Hepatocyte (in vitro differentiated cells): ENCODE data around the gene ZNF581. TPM values are rescaled to one million over a fixed set of nuclear protein-coding genes. Genes with fewer than 3 reads are reported as not detected.

Source experiments
- DNase-seq: peaks from one replicate; pipeline ENCODE4 v3.0.0-alpha.2; 2016; ENCODE audit warnings: low spot score
- H2AFZ ChIP-seq: fragments of 200-600 bp; sonication (generic); 2 replicates; pipeline ENCODE4 v1.6.0; 2016; ENCODE audit warnings: antibody characterized with exemption, mild to moderate bottlenecking
- H3K27ac ChIP-seq: fragments of 200-600 bp; sonication (generic); 2 replicates; pipeline ENCODE4 v1.5.1; 2016; ENCODE audit warnings: mild to moderate bottlenecking
- H3K27me3 ChIP-seq: fragments of 200-600 bp; sonication (generic); 2 replicates; pipeline ENCODE4 v1.6.1; 2016
- H3K36me3 ChIP-seq: fragments of 200-600 bp; sonication (generic); replicated peaks from 2 replicates; pipeline ENCODE4 v1.5.1; 2016; ENCODE audit warnings: low read depth; ENCODE audit not compliant: insufficient read depth
- H3K4me1 ChIP-seq: fragments of 200-600 bp; sonication (generic); 2 replicates; pipeline ENCODE4 v1.5.1; 2016; ENCODE audit warnings: mild to moderate bottlenecking, moderate library complexity; ENCODE audit not compliant: insufficient read depth
- H3K4me2 ChIP-seq: fragments of 200-600 bp; sonication (generic); 2 replicates; pipeline ENCODE4 v1.6.0; 2016
- H3K4me3 ChIP-seq: fragments of 200-600 bp; sonication (generic); 2 replicates; pipeline ENCODE4 v1.5.1; 2016; ENCODE audit warnings: mild to moderate bottlenecking
- H3K79me2 ChIP-seq: fragments of 200-600 bp; sonication (generic); 2 replicates; pipeline ENCODE4 v1.6.0; 2017; ENCODE audit warnings: mild to moderate bottlenecking
- H3K9me2 ChIP-seq: fragments of 200-600 bp; sonication (generic); replicated peaks from 2 replicates; pipeline ENCODE4 v1.6.0; 2017; ENCODE audit warnings: mild to moderate bottlenecking; ENCODE audit not compliant: insufficient read depth
- H3K9me3 ChIP-seq: fragments of 200-600 bp; sonication (generic); 2 replicates; pipeline ENCODE4 v1.5.1; 2016; ENCODE audit warnings: low read depth, mild to moderate bottlenecking
- H4K20me1 ChIP-seq: fragments of 200-600 bp; sonication (generic); 2 replicates; pipeline ENCODE4 v1.6.0; 2016; ENCODE audit warnings: mild to moderate bottlenecking; ENCODE audit not compliant: insufficient read depth, poor library complexity, severe bottlenecking
- EZH2 ChIP-seq: fragments of 200-600 bp; sonication (generic); IDR thresholded peaks from 2 replicates; pipeline ENCODE4 v1.6.1; 2016; ENCODE audit warnings: antibody characterized with exemption, mild to moderate bottlenecking, borderline replicate concordance
- EZH2phosphoT487 ChIP-seq: fragments of 200-600 bp; sonication (generic); IDR thresholded peaks from one replicate; pipeline ENCODE4 v1.6.1; 2018; ENCODE audit warnings: antibody characterized with exemption, mild to moderate bottlenecking, low read depth, moderate library complexity; ENCODE audit not compliant: unreplicated experiment, severe bottlenecking
- WGBS: methylation state at CpG from one replicate; pipeline ENCODE4 v1.1.6; 2016; ENCODE audit warnings: low lambda C conversion rate; ENCODE audit errors: missing lambda C conversion rate; 5-methylcytosine and 5-hydroxymethylcytosine counted together
- polyA plus RNA-seq: library from polyadenylated mRNA; unstranded; fragments of >200 nt; fragmentation: Nextera tagmentation; extraction: Ambion mirVana; gene quantifications from 2 replicates; pipeline ENCODE4 v1.2.1, GENCODE V29; 2016
- total RNA-seq: library from RNA; depleted of rRNA; stranded (reverse); fragments of >200 nt; gene quantifications from 2 replicates; pipeline ENCODE4 v1.2.3, GENCODE V29; 2014
- TF ChIP-seq, protein P1 (sequence below): fragments of 200-600 bp; sonication (generic); IDR thresholded peaks from 2 replicates; pipeline ENCODE4 v1.5.1; 2016; ENCODE audit warnings: antibody characterized with exemption, mild to moderate bottlenecking; ENCODE audit not compliant: poor library complexity

ZNF581 gene
- total and polyA plus RNA-seq, 2 experiments from 2014 or later, result 12.2 to 22.5 TPM

- peak overlapping the region; percentile 92 for H3K4me2 ChIP-seq
- no peak overlapping the region for H3K27ac ChIP-seq
- TF ChIP-seq, protein P1, sequence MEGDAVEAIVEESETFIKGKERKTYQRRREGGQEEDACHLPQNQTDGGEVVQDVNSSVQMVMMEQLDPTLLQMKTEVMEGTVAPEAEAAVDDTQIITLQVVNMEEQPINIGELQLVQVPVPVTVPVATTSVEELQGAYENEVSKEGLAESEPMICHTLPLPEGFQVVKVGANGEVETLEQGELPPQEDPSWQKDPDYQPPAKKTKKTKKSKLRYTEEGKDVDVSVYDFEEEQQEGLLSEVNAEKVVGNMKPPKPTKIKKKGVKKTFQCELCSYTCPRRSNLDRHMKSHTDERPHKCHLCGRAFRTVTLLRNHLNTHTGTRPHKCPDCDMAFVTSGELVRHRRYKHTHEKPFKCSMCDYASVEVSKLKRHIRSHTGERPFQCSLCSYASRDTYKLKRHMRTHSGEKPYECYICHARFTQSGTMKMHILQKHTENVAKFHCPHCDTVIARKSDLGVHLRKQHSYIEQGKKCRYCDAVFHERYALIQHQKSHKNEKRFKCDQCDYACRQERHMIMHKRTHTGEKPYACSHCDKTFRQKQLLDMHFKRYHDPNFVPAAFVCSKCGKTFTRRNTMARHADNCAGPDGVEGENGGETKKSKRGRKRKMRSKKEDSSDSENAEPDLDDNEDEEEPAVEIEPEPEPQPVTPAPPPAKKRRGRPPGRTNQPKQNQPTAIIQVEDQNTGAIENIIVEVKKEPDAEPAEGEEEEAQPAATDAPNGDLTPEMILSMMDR, result peak; percentile 43
- TF ChIP-seq EZH2phosphoT487 (no peak), EZH2 (no peak)
- H3K79me2 ChIP-seq, result peaks cover 72% of the 10 kb centered on the region
- H3K4me3 ChIP-seq, result no peak overlapping the region
- H3K36me3 ChIP-seq, result no peaks in the 10 kb centered on the region
- H3K27me3 ChIP-seq, result no peaks in the 10 kb centered on the region
- DNase-seq, result no peak
- H4K20me1 ChIP-seq, result no peaks in the 10 kb centered on the region
- no peak overlapping the region for H2AFZ ChIP-seq
- H3K9me3 ChIP-seq, result no peaks in the 10 kb centered on the region
- H3K4me1 ChIP-seq, result peaks cover 20% of the 10 kb centered on the region
- H3K9me2 ChIP-seq, result no peaks in the 10 kb centered on the region
- 94% methylated on average over 6 of the region's 6 CpGs for WGBS
These were observed 4.5 kb upstream of the ZNF581 start for GRCh38 chr19:55638864-55639359.

DNA sequence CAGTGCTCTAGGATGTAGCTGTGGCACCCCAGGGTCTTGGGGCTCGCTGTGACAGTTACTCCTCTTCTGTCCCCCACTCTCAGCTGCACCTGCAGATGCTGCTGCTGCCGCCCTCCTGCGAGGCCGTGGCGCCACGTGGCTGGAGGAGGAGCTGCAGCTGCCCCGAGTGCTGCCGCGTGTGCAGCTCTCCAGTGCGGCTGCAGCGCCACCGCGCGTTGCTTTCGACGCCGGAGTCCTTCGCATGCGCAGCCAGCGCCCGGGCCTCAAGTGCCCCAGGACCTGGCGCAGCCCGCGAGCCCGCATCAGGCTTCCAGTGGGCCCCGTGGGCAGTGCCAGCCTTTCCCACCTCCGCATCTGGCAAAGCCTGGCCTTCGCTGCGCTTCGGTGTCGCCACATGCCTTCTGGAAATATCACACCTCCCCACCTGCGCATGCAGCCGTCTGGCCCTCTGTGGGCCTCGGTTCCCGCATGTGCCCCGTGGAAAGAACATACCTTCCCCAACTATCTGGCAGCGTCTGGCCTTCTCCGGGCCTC is 3.3 kb upstream of the ZNF581 start:
- peak overlapping the region; percentile 98 for H3K27ac ChIP-seq
- no peak for DNase-seq
- WGBS, result 68% methylated on average over 37 of the region's 38 CpGs
- no peaks in the 10 kb centered on the region for H3K27me3 ChIP-seq
- no peak for TF ChIP-seq EZH2
- TF ChIP-seq, protein P1, result peak; percentile 14
- peak overlapping the region; percentile 92 for H3K4me2 ChIP-seq
- H3K36me3 ChIP-seq, result no peaks in the 10 kb centered on the region
- peaks cover 20% of the 10 kb centered on the region for H3K4me1 ChIP-seq
- H3K79me2 ChIP-seq, result peaks cover 79% of the 10 kb centered on the region
- peak overlapping the region; percentile 99 for H3K4me3 ChIP-seq
- H2AFZ ChIP-seq, result peak overlapping the region; percentile 73
- H3K9me3 ChIP-seq, result no peaks in the 10 kb centered on the region
- no peaks in the 10 kb centered on the region for H3K9me2 ChIP-seq
- no peaks in the 10 kb centered on the region for H4K20me1 ChIP-seq

- peak within 1 kb of the TSS; percentile 92 for H3K4me2 ChIP-seq
- WGBS, result 1% methylated on average over 26 of the region's 89 CpGs
- H3K4me3 ChIP-seq, result peak within 1 kb of the TSS; percentile 99
- peak within 1 kb of the TSS; percentile 73 for H2AFZ ChIP-seq
- no peaks in the 10 kb centered on the region for H3K9me2 ChIP-seq
- H3K9me3 ChIP-seq, result no peaks in the 10 kb centered on the region
- peak within 1 kb of the TSS; percentile 98 for H3K27ac ChIP-seq
- no peaks in the 10 kb centered on the region for H4K20me1 ChIP-seq
- no peaks in the 10 kb centered on the region for H3K36me3 ChIP-seq
- H3K4me1 ChIP-seq, result peaks cover 17% of the 10 kb centered on the region
- TF ChIP-seq, protein P1, result no peak
- TF ChIP-seq EZH2phosphoT487 (no peak), EZH2 (no peak)
- peaks cover 79% of the 10 kb centered on the region for H3K79me2 ChIP-seq
- peak; percentile 83 for DNase-seq
- H3K27me3 ChIP-seq, result no peaks in the 10 kb centered on the region
These were observed 2.6 kb upstream of the ZNF581 start, which contains the start of gene ZNF580 for GRCh38 chr19:55640577-55641425. Gene ZNF580, plus strand, starts transcription at chr19:55641002. Its CDS starts 1,507 bp downstream, at chr19:55642509.
